OCI-LY3 (cell line): Measurements from ENCODE around the gene ANXA7.

Experiments used
- EZH2phosphoT487 ChIP-seq: fragments of 200-600 bp; shearing (Covaris generic); IDR thresholded peaks from 2 replicates; pipeline ENCODE4 v1.6.1; 2018; ENCODE audit warnings: antibody characterized with exemption, mixed run types, low read depth
- TF ChIP-seq, protein P1 (sequence below): fragments of 200-600, 300-600 bp; sonication (generic); IDR thresholded peaks from 2 replicates; pipeline ENCODE4 v1.5.1; 2014; ENCODE audit warnings: antibody characterized with exemption, low read length, low read depth

DNA sequence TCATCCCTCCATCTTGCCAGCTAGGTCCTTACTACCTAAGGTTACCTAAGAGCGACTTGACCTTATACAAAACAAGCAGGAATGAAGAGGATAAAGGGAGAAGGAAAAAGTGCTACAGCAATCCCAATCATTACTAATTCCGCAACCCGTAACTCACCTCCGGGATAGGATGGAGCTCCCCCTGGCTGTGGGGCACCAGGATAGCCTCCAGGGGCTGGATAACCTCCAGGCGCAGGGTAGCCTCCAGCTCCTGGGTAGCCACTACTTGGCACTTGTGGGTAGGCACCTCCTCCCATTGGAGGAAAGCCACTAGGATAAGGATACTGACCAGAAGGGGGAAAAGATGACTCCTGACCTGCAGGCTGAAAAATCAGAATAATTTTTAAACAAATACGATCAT lies 15.8 kb downstream of the ANXA7 start:
- TF ChIP-seq, protein P1, sequence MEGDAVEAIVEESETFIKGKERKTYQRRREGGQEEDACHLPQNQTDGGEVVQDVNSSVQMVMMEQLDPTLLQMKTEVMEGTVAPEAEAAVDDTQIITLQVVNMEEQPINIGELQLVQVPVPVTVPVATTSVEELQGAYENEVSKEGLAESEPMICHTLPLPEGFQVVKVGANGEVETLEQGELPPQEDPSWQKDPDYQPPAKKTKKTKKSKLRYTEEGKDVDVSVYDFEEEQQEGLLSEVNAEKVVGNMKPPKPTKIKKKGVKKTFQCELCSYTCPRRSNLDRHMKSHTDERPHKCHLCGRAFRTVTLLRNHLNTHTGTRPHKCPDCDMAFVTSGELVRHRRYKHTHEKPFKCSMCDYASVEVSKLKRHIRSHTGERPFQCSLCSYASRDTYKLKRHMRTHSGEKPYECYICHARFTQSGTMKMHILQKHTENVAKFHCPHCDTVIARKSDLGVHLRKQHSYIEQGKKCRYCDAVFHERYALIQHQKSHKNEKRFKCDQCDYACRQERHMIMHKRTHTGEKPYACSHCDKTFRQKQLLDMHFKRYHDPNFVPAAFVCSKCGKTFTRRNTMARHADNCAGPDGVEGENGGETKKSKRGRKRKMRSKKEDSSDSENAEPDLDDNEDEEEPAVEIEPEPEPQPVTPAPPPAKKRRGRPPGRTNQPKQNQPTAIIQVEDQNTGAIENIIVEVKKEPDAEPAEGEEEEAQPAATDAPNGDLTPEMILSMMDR: no peak
- TF ChIP-seq EZH2phosphoT487: no peak
